ENCODE measurements around the gene IKBIP.

- TF ChIP-seq CTCF (conservative IDR thresholded peaks at IDR 0.05) (no peak), ZFX (IDR thresholded peaks at IDR 0.05) (no peak)
These were observed 26.9 kb upstream of the IKBIP start for GRCh38 chr12:98671459-98671858.
